Progenitor cell of endocrine pancreas (in vitro differentiated cells): ENCODE results near the gene CD52. TPM values are rescaled to one million over a fixed set of nuclear protein-coding genes. Genes with fewer than 3 reads are reported as not detected.

ENCODE experiments used
- DNase-seq: peaks from one replicate; pipeline ENCODE4 v3.0.0; 2021; ENCODE audit warnings: low spot score; ENCODE audit not compliant: unreplicated experiment
- H3K27ac Mint-ChIP-seq: 2 replicates; pipeline ENCODE4 v1.8.0; 2021; ENCODE audit warnings: mild to moderate bottlenecking, moderate library complexity, mixed read lengths
- H3K27me3 Mint-ChIP-seq: 2 replicates; pipeline ENCODE4 v1.8.0; 2021; ENCODE audit warnings: mixed read lengths
- H3K36me3 Mint-ChIP-seq: 2 replicates; pipeline ENCODE4 v1.8.0; 2022; ENCODE audit warnings: mixed read lengths; ENCODE audit not compliant: insufficient read depth
- H3K4me1 Mint-ChIP-seq: 2 replicates; pipeline ENCODE4 v1.8.0; 2021; ENCODE audit warnings: low read depth, mixed read lengths
- H3K4me3 Mint-ChIP-seq: 2 replicates; pipeline ENCODE4 v1.8.0; 2021; ENCODE audit warnings: low read depth, mild to moderate bottlenecking, moderate library complexity, mixed read lengths
- H3K9me3 Mint-ChIP-seq: 2 replicates; pipeline ENCODE4 v1.8.0; 2021; ENCODE audit warnings: low read depth, mixed read lengths
- total RNA-seq: library from RNA; stranded (reverse); gene quantifications from 2 replicates; pipeline ENCODE4 v1.2.1, GENCODE V29; 2021
- TF ChIP-seq, protein P1 (sequence below): fragments of 200-600 bp; sonication (generic); IDR thresholded peaks from one replicate; pipeline ENCODE4 v1.5.0; 2021; ENCODE audit warnings: antibody characterized with exemption, mild to moderate bottlenecking; ENCODE audit not compliant: unreplicated experiment

The CD52 gene
- total RNA-seq, 1 donor from 2014 or later = 0.89 TPM

DNA sequence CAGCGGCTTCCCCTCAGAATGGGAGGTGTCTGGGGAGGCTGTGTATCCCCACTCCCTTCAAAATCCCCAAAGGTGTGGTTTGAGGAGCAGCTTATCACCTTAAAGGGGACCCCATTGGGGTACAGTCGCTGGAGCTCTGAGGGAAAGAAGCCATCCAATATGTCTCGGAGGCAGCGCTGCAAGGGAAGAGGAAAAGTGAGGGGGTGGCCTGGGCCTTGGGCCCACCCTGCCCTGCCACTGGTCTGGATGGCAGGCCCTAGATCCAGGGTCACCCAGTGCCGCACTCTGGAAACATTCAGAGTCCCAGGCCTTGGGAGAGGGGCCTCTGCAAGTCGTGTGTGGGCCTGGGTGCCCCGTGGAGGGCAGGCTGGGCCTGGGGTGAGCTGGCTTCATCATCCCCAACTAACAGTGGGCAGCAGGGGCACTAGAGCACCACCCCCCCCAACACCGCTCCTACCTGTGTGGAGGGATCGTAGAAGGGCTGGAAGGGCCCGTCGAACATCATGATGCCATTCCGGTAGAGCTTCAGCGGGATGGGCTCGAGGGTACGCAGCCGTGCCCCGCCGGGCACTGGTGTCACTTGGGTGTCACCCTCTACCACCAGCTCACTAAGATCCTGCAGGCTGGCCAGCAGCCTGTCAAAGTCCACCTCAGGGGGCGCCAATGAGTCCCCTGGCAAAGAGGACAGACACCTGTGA lies 32.2 kb upstream of the CD52 start:
- no peak overlapping the region for H3K4me3 Mint-ChIP-seq
- TF ChIP-seq, protein P1, sequence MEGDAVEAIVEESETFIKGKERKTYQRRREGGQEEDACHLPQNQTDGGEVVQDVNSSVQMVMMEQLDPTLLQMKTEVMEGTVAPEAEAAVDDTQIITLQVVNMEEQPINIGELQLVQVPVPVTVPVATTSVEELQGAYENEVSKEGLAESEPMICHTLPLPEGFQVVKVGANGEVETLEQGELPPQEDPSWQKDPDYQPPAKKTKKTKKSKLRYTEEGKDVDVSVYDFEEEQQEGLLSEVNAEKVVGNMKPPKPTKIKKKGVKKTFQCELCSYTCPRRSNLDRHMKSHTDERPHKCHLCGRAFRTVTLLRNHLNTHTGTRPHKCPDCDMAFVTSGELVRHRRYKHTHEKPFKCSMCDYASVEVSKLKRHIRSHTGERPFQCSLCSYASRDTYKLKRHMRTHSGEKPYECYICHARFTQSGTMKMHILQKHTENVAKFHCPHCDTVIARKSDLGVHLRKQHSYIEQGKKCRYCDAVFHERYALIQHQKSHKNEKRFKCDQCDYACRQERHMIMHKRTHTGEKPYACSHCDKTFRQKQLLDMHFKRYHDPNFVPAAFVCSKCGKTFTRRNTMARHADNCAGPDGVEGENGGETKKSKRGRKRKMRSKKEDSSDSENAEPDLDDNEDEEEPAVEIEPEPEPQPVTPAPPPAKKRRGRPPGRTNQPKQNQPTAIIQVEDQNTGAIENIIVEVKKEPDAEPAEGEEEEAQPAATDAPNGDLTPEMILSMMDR = peak; percentile 57
- peaks cover 3% of the 10 kb centered on the region for H3K36me3 Mint-ChIP-seq
- H3K27me3 Mint-ChIP-seq = no peaks in the 10 kb centered on the region
- peak; percentile 38 for DNase-seq
- H3K4me1 Mint-ChIP-seq = peaks cover 9% of the 10 kb centered on the region
- H3K9me3 Mint-ChIP-seq = no peaks in the 10 kb centered on the region
- H3K27ac Mint-ChIP-seq = no peak overlapping the region

DNA sequence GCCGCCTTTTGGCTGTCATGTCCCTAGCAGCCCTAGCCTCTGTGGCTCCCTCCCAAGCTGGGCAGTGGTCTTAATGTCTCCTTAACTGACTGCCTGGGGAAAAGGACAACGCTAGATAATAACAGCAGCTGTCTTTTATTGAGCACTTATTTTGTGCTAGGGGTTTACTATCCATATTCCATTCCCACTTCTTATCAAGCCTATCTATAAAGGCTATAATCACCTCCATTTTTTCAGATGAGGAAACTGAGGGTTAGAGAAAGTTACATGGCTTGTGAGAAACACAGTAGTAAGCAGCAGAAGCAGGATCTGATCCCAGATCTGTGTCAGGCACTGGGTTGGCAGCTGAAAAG lies 31.7 kb upstream of the CD52 start:
- H3K27me3 Mint-ChIP-seq = no peaks in the 10 kb centered on the region
- H3K4me1 Mint-ChIP-seq = peaks cover 6% of the 10 kb centered on the region
- DNase-seq = no peak
- peaks cover 3% of the 10 kb centered on the region for H3K36me3 Mint-ChIP-seq
- no peaks in the 10 kb centered on the region for H3K9me3 Mint-ChIP-seq
- TF ChIP-seq, protein P1 = no peak
- no peak overlapping the region for H3K27ac Mint-ChIP-seq
- H3K4me3 Mint-ChIP-seq = no peak overlapping the region

DNA sequence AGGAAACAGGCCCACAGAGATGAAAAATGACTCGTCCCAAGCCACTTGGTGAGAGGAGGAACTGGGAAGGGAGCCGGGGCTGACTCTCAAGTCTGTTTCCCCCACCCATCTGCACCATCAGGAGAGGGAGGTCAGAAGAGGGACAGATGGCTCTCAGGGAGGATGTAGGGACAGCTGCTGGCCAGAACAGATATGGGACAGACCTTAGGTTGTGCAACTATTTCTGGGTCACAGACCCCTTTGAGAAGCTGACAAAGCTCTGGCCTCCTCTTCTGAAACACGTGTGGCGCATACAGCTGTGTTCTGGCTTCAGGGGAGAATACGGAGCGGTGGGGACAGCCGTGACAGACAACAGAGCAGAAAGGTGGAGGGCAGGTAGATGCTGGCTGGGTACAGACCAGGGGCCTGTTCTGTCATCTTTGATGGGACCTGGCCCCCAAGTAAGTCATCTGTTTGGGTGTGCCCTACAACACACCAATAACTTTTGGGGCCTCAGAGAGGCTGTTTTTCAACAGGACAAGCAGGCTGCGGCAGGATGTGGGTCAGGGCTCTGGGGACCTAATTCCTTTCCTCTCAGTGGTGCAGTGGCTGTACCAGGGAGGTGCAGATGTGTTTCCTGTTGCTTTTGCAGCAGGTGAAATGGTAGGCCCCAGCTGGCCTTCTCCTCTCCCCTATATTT lies 30.6 kb upstream of the CD52 start:
- H3K36me3 Mint-ChIP-seq = peaks cover 3% of the 10 kb centered on the region
- DNase-seq = no peak
- peak overlapping the region; percentile 15 for H3K27ac Mint-ChIP-seq
- H3K27me3 Mint-ChIP-seq = no peaks in the 10 kb centered on the region
- TF ChIP-seq, protein P1 = no peak
- no peaks in the 10 kb centered on the region for H3K9me3 Mint-ChIP-seq
- no peak overlapping the region for H3K4me3 Mint-ChIP-seq
- peaks cover 1% of the 10 kb centered on the region for H3K4me1 Mint-ChIP-seq

DNA sequence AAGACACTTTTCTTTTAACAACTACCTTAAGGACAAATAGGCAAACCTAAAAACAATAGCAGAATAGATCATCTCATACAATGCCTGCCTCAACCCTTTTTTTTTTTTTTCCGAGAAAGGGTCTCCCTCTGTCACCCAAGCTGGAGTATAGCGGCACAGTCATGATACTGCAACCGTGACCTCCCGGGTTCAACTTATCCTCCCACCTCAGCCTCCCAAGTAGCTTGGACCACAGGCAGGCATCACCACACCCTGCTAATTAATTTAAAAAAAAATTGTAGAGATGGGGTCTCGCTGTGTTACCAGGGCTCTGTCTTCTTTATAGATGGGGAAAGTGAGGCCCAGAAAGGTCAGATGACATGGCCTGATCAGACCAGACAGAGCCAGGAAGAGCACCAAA lies 29.9 kb upstream of the CD52 start:
- peaks cover 1% of the 10 kb centered on the region for H3K4me1 Mint-ChIP-seq
- peaks cover 3% of the 10 kb centered on the region for H3K36me3 Mint-ChIP-seq
- TF ChIP-seq, protein P1 = no peak
- H3K9me3 Mint-ChIP-seq = no peaks in the 10 kb centered on the region
- H3K4me3 Mint-ChIP-seq = no peak overlapping the region
- H3K27me3 Mint-ChIP-seq = no peaks in the 10 kb centered on the region
- no peak for DNase-seq
- no peak overlapping the region for H3K27ac Mint-ChIP-seq

DNA sequence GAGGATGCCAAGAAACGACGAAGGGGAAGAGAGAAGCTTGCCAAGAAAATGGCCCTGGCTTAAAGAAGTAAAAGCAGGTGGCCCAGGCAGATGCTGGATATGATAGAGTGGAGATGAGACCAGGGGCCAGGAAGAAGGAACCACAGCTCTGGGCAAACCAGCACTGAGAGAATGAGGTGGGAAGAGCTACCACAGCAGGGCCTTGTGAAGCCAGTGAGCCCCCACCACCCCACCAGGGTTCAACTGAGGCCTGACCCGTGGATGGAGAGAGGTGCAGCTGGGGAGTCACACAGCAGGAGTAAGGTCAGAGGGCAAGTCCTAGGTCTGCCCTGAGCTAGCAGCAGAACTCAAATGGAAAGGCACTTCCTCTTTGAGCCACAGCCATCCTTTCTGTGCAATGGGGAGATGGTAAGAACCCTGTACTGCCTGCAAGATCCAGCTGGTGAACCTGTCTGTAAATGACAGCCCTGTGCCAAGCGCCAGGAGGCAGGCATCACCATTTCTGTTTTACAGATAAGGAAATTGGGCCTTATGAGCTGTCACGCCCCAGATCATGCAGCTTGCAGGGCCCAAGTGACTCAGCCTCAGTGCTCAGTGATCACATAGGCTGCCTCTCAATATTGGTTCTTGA lies 29.3 kb upstream of the CD52 start:
- Mint-ChIP-seq H3K27me3 (no peaks in the 10 kb centered on the region), H3K4me3 (no peak overlapping the region), H3K27ac (no peak overlapping the region), H3K36me3 (peaks cover 3% of the 10 kb centered on the region), H3K9me3 (no peaks in the 10 kb centered on the region), H3K4me1 (peaks cover 1% of the 10 kb centered on the region)
- no peak for DNase-seq
- TF ChIP-seq, protein P1 = no peak
